NCI-H524 (cell line): ENCODE results near the gene AOPEP.

Experiments
- DNase-seq, 2 experiments: peaks; one replicate each; lab custom pipeline; 2025; lab: John Stamatoyannopoulos, UW

The AOPEP gene

DNA sequence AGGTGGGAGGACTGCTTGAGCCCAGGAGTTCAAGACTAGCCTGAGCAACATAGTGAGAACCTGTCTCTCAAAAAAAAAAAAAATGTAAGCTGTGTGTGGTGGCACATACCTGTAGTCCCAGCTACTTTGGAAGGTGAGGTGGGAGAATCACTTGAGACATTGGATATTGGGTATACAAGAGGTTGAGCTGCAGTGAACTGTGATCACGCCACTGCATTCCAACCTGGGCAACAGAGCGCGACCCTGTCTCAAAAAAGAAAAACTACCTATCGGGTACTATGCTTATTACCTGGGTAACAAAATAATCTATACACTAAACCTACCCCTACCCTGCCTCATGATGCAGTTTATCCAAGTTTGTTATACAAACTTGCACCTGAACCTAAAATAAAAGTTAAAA is 64.9 kb downstream of the AOPEP start:
- DNase-seq = no peak

DNA sequence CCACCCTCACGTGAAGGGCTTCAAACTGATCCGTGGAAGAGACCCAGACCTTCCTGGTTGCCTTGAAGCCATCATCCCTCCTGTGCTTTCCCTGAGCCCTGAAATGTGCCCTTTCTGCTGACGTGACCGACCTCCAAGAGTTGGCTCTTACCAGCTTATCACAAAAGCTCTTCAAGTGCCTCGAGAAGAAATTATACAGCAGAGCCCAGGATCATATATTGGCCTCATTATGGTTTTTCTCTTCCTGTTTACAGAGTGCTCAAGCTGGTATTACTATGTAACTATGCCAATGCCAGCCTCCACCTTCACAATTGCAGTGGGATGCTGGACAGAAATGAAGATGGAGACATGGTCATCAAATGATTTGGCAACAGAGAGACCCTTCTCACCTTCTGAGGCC is 66.0 kb downstream of the AOPEP start:
- no peak for DNase-seq

GRCh38 chr9:94794476-94795167 is 68.1 kb downstream of the AOPEP start:
- no peak for DNase-seq

DNA sequence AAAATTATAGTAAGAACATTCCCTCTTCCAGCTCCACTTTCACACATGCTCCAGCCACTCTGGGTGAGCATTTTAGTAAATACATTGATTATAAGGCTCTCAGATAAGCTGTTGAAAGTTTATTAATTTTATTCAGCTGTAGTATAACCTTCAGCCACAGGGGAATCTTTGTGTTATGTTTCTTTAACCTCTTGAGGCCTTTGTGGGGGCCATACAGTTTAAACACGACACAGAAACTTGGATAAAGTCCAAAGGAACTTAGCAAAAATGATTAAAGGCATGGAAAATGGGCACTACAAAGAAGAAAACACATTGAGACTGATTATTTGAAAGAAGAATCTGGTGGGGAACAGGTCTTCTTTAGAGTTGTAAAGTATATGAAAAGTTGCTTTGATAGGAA is 70.2 kb downstream of the AOPEP start:
- no peak for DNase-seq

- no peak for DNase-seq
Measured at GRCh38 chr9:94798201-94798600, 71.7 kb downstream of the AOPEP start.

DNA sequence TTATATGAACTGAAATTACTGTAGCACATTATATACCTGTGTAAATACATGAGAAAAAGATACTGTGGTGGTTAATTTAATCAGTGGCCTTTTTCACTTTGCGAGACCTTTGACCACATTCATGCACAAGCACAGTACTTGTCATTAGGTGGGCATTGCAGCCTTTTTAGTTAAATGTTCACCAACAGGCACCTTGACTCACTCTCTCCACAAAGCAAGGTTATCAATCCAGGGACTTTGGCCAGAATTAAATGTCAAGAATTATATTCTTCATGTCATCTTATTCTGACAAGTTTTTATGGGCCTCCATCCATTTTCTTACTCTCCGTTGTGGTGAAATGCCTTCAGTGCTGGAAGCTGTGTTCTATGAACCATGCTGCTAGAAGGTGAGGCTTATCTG is 72.2 kb downstream of the AOPEP start:
- DNase-seq = no peak

GRCh38 chr9:94799578-94800264 is 73.2 kb downstream of the AOPEP start:
- no peak for DNase-seq

DNA sequence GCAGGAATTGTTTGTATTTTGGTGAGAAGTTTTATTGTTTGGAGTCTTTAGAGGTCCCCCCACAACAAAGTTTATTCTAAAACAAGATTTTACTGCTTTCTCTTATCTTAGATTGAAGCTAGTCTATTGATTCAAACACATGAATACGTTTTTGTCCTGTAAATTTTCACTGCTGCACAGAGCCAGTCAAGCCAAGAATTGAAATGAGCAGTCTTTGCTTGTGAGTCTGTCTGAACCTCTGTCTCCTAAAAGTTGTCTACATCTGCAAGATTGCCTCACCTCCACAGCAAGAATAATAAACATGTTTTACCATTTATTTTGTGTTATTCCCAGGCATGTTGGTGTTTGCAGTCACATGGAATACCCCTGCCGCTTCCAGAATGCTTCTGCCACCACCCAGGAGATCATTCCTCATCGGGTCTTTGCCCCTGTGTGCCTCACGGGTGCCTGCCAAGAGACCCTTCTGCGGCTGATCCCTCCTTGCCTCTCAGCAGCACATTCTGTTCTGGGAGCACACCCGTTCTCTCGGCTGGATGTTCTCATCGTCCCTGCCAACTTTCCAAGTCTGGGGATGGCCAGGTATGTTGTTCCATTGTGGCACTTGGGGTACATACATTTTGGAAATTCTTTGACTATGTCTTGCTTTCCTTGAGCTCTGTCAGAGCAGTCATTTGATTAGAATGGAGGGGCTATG is 74.1 kb downstream of the AOPEP start:
- DNase-seq = no peak

GRCh38 chr9:94801234-94801633 is 74.7 kb downstream of the AOPEP start:
- peak in 1 of 2 experiments; percentile 35 for DNase-seq

GRCh38 chr9:94801681-94802080 is 75.2 kb downstream of the AOPEP start:
- no peak for DNase-seq

GRCh38 chr9:94802251-94802650 is 75.8 kb downstream of the AOPEP start:
- DNase-seq = no peak

DNA sequence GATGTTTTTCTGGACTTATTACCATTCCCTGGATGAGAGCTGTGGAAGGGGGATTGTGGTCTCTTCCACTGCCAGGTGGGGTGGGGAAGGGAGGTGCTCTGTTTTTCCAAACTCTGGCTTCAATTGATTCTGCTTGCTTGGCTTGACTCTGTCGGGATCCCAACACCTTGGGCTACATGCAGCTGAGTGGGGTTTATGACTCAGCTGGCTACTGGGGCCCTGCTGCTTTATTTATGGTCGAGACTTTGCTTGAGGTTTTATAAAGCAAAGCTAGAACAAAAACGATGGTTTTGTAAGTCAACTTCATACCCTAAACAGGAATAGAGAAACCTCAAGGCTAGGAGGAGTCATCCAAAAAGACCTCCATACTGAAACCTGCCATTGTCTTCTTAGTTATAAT is 76.3 kb downstream of the AOPEP start:
- no peak for DNase-seq

DNA sequence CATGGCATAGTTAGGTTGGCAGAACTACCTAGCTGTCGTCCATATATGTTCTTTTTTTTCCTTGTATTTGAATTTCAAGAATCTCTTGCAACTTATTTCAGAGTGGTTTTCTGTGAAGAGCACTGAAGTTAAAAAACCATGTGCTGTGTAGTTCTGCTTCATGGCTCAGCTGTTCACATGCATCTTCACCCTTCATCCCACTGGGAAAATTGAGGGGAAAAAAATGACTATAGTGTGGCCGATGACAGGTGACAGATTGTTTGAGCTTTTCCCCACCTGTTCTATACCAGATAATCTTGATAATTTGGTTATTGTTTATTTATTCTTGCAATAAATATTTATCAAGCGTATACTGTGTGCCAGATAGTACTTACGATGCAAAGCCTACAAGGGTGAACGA is 77.8 kb downstream of the AOPEP start:
- DNase-seq = peak in 1 of 2 experiments; percentile 27

DNA sequence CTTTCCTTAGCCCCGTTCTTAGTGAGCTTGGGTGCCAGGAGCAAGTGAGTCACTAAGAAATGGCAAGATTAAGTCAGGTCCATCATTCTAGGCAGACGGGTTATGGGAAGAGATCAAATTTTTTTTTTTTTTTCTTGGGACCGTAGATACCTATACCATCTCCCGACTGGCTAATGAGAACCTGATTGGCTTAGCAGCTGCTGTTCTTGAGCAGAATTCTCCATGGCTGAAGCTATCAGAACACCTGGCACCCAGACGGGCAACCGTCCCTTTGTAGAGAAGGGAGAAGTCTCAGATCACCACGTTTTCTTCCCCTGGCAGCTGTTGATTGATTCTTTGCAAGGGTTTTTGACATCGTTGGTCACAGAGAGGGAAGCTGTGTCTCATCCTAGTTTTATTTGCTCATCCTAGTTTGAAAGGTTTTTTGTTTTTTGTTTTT is 78.6 kb downstream of the AOPEP start:
- DNase-seq = peak; percentile 80 to 90

DNA sequence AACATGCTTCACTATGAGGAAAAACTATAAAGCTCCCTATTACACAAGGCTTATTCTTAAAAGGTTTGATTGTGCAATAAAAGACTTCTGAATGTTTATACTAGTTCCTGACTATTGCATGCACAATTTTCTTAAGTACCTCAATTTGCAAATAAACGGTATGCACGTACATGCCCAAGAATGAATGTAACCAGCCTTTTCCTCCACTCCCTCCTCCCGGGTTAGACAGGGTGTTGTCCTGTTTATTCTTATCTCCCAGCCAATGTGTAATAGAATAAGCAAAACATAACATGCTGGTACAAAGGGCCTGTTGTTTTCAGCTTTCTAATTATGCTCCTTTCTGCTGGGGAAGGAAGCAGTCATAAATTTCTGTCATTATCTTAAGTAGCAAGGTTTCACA is 79.1 kb downstream of the AOPEP start:
- DNase-seq = no peak

- no peak for DNase-seq
Measured at GRCh38 chr9:94806307-94806893, 79.9 kb downstream of the AOPEP start.

DNA sequence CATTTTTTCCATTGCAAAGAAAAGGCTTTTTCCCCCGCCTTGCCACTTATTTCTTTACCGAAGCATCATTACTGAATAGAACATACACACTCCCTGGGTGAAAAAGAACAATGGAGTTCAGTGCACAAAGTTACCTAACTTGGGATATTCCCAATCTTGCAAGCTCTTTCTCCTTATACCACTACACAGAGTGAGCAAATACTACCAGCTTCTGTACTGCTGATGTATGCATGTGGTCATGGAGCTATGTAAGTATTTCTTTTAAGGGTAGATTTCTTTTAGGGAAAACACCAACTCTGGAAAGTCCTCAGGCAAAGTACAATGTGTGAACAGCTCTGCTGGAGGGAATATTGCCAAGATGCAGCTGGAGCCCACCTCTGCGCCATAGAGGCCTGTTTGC is 81.1 kb downstream of the AOPEP start:
- DNase-seq = no peak

- no peak for DNase-seq
Measured at GRCh38 chr9:94808926-94809700, 82.6 kb downstream of the AOPEP start.

DNA sequence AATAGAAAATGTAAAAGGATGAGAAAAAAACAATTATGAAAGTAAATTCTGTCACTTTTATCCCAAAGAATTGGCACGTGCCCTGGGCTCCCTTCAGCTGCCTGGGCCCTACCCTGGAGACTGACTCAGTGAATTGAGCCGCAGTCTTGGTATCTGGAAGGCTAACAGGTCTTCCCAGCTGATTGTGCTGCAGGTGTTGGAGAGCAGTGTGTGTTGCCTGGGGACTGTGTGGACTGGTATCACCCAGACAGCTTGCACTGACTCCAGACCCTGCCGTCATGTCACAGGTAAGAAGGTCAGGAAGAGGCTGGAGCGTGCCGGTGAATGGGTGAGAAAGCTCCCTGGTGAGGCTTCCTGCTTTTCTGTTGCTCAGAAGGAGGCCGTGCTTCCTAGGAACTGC is 83.3 kb downstream of the AOPEP start:
- no peak for DNase-seq

- no peak for DNase-seq
Measured at GRCh38 chr9:94811074-94811473, 84.6 kb downstream of the AOPEP start.

DNA sequence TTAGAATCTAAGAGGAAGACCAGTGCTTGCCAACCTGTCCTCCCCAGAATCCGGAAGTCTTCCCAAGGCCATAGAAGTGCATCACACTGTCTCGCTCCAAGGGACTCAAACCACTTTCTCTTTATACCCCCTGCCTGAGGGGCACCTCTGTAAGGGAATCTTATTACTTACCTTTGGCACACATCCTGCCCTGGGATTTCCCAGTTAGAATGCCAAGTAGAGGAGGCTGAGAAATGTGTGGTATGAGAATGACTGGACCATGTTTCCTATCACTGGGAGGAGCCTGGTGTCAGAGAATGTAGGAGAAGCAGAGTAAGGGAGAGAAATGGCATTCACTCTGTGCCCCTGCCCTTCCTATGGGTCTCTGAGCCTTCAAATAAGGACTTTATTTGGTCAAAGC is 85.8 kb downstream of the AOPEP start:
- no peak for DNase-seq

DNA sequence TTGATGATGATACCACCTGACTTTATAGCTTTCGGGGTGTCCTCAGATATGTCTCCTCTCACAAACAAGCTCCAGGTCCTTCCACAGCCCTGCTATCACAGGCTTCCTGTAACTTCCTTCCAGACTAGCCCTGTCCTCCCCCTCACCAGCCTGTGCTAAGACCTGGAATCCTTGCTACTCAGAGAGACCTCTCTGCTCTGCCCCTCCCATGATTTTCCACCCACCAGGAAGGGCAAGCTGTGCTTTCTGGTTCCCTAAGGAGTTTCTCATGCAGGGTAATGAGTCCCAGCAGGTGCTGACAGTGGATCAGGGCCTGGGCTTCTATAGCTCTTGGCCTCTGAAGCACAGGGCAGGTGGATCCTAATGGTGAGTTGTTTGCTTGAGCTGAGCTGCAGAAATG is 86.9 kb downstream of the AOPEP start:
- no peak for DNase-seq
